Fibroblast of lung (primary cell): ENCODE measurements around the gene SENP5.

Source experiments
- CTCF ChIP-seq, 2 donors: IDR thresholded peaks in 1 of 2; conservative IDR thresholded peaks in 1 of 2; 1 replicate in 1 of 2; 2 replicates in 1 of 2; pipeline ENCODE4 v1.5.1; 2011 to 2012; ENCODE audit warnings: low read length in 2 of 2, control low read depth in 1 of 2, inconsistent platforms in 1 of 2, low read depth in 1 of 2, mild to moderate bottlenecking in 1 of 2
- EZH2 ChIP-seq: IDR thresholded peaks from 2 replicates; pipeline ENCODE4 v1.5.1; 2012; ENCODE audit warnings: low read length, control low read depth, mild to moderate bottlenecking; ENCODE audit errors: missing control alignments

GRCh38 chr3:196843435-196844110 is 24.1 kb upstream of the SENP5 start:
- TF ChIP-seq EZH2 (no peak), CTCF (conservative IDR thresholded peaks at IDR 0.05 in 1 of 2, IDR thresholded peaks at IDR 0.05 in 1 of 2; ENCODE audit: low read depth in 1 of 2, low read length in 2 of 2) (no peak)
